CD4-positive, alpha-beta T cell treated with Interleukin-15 for 4 hours (primary cell): Measurements from ENCODE around the gene KIF12.

Experiments
- DNase-seq: peaks from one replicate; pipeline ENCODE4 v3.0.0-alpha.2; 2020; ENCODE audit warnings: low spot score

The KIF12 gene

DNA sequence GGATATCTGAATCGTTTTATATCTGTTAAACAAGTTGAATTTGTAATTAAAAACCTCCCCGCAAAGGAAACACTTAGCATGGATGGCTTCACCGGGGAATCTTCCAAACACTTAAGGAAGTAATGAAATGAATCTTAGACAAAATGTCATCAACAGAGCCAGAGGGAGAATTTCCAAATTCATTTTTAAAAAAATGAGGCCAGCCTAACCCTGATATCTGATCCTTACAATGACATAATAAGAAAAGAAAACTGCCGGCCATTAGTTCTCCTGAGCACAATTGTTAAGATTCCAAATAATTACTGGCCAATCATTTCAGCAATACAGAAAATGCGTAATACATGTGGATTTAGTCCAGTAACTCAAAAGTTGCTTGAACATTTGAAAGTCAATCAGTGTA, 6.1 kb upstream of the KIF12 start:
- no peak for DNase-seq

- DNase-seq = no peak
Observed at GRCh38 chr9:114102484-114102883, 3.4 kb upstream of the KIF12 start.

GRCh38 chr9:114100536-114100935, 1.4 kb upstream of the KIF12 start:
- no peak for DNase-seq

DNA sequence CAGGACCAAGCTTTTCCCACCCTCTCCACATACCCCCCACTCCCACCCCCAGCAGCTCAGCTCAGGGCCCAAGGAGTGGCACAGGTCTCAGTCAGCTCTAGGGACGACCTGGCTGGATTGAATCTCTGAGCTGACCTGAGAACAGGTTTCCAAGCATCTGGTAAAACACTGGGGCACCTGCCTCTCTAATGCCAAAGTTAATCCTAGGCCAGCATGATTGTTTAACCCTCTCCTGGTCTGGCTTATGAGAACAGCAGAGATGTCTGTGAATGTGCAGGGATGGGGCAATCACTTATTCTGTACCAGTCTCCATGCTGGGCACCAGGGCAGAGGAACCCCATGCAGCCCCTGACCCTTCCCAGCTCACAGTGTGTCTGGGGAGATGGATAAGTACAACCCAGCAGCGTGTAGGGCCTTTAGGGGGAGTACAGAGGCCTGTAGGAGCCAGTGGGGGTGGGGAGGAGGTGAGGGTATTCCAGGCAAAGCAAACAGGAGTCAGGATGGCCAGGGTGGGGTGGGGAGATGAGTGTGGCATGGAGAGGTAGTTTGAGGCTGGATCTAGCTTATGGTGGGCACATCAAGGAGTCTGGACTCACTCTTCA, 678 bp upstream of the KIF12 start:
- no peak for DNase-seq

DNA sequence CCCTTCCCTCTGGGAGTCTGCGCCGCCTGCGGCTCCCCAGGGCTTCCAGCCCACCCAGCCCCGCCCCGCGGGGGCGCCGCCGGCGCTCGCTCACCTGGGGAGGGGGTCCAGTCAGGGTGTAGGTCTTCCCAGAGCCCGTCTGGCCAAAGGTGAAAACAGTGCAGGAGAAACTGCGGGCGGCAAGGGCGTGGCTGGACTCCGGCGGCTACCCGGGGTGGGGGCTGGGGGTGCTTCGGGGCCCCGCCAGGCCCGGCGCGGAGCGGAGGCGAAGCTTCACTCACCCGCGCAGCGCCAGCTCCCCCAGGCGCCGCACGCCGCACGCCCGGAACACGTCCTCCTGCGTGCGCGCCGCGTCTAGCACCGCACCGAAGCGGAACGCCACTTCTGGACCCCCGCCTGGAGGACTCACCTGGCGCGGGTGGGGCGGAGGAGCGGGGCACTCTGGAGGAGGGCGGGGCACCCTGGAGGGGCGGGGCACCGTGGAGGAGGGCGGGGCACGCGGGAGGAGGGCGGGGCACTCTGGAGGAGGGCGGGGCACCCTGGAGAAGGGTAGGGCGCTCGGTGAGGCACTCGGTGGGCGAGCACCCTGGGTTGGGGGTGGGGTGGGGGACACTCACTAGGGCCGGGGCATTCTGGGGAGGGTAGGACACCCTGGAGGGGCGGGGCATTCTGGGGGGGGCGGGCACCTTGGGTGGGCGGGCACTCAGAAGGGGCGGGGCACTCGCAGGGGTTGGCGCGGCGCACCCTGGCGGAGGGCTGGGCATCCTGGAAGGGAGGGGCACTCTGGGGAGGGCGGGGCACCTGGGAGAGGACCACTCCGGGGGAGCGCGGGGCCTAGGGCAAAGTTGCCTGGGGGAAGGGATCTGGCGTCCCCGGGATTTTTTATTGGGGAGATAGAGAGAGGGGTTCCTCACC, 814 bp downstream of the KIF12 start:
- DNase-seq = no peak

DNA sequence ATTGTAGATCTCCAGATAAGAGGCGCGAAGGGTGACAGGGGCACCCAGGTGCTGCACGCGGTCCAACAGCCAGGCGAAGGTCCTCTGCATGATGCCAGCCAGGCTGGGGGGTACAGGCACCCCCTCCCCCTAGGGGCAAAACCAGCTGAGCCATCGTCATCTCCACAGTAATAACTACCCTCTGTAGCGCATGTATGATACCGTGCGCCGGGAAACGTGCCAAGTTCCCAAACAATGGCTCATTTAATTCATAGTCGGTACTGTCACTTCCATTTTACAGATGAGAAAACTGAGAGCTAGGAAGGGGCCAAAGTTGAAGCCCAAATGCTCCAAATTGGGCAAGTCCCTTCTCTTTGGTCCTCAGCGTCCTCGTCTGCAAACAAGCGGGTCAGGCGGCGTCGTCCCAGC, 1.5 kb downstream of the KIF12 start:
- no peak for DNase-seq

DNA sequence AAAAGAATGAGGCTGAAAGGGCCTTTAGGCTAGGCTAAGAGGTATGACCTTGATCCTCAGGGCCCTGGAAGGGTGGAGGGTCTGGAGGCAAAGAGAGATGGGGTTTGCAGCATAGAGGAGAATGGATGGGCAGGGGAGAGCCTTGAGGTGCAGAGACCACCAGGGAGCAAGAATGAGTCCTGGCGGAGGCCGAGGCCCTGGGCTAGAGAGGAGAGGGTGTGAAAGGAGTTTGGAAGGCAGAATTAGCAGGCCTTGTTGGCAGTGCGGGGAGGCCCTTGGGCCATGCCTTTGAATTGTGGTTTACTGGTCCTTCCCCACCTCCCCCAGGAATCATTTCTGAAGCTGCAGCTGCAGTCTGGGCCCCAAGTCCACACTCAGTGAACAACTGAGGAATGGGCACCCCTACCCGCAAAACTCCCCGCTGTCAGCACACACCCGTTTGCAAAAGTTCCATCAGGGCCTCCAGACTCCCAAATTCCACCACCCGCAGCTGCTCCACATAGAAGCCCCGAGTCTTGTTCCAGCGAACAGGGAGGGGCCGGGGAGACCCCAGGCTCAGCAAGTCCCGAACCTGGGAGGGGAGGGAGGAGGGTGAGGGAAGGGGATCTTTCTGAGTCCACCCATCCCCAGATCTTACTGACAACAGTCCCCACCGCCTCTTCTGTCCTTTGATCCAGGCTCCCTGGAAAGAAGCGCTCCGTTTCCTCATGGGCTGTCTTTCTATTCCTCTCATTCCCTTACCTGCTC, 2.1 kb downstream of the KIF12 start:
- no peak for DNase-seq

DNA sequence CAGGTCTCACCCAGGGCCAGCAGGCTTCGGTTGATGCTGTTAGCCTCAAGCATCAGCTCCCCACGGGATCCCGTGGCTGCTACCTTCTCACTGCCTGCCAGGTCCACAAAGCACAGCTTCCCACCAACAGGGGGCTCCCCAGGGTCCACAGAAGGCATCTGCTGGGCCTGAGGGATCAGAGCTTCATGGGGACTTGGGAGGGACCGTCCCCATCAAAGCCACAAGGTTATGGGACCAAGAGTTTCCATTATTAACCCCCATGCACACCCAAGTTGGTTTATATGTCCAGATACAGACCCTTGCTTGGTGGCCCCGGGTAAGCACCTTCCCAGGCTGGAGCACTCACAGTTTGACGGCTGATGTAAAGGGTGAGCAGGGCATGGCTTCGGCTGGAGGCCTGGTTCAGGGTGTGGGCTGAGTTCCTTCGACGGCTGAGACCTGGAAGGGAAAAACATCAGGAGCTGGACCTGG, 3.0 kb downstream of the KIF12 start:
- DNase-seq = no peak

GRCh38 chr9:114094971-114095370, 4.1 kb downstream of the KIF12 start:
- DNase-seq = no peak

GRCh38 chr9:114093761-114094505, 5.2 kb downstream of the KIF12 start:
- DNase-seq = no peak

GRCh38 chr9:114093031-114093471, 6.0 kb downstream of the KIF12 start:
- DNase-seq = no peak

DNA sequence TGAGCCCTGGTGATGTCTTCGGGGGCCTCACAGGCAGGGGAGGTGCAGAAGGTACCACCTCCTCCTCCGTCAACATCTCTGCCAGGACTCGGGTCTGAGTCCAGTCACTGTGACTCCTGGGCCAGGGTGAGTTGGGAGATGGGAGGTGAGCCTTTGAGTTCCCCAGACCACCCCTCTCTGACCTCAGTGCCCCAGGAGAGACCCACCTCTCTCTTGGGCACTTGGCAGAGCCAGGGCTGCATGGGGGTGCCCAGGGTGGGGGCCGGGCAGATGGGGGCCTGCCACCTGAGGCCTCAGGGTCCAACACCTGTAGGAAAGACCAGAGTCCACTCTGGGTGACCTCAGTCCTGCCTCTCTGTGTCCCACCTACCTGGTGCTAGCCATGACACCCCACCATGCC, 6.8 kb downstream of the KIF12 start:
- DNase-seq = no peak

- DNase-seq = no peak
Observed at GRCh38 chr9:114091711-114092110, 7.4 kb downstream of the KIF12 start.

DNA sequence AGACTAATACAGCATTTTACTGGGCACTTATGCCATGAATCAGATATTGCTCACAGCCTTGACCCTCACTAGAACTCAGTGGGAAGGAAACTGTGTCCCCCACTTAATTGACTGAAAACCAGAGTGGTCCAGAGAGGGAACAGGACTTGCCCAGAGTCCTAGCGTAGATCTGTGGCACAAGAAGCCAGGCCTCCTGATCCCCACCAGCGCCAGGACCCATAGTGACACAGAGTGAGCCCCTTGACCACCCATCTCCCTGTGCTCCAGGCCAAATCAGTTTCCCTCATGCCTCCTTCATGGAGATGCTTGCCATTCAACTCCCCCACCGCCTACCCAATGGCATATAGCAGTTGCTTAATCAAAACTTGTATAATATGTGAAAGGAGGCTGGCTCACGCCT, 8.3 kb downstream of the KIF12 start:
- DNase-seq = no peak

GRCh38 chr9:114089206-114089840, 9.8 kb downstream of the KIF12 start:
- no peak for DNase-seq

GRCh38 chr9:114088571-114089170, 10.4 kb downstream of the KIF12 start:
- no peak for DNase-seq

- DNase-seq = no peak
Observed at GRCh38 chr9:114087721-114088120, 11.4 kb downstream of the KIF12 start.

GRCh38 chr9:114086607-114087006, 12.5 kb downstream of the KIF12 start:
- DNase-seq = no peak

- no peak for DNase-seq
Observed at GRCh38 chr9:114086009-114086408, 13.1 kb downstream of the KIF12 start.

- DNase-seq = no peak
Observed at GRCh38 chr9:114085387-114085789, 13.7 kb downstream of the KIF12 start.
